Stimulated activated CD4-positive, alpha-beta T cell treated with anti-CD3 and anti-CD28 coated beads, Interleukin-15, amount 100 ng/mL, for 24 hours (primary cell): ENCODE data around the gene COL26A1.
"Not testable (repeated sequence)": the region's sequence is repeated elsewhere in the genome, so short reads cannot be mapped to it uniquely, and the experiment has no call there.

ENCODE experiments used
- DNase-seq: peaks from one replicate; pipeline ENCODE4 v3.0.0-alpha.2; 2020

Gene COL26A1

GRCh38 chr7:101604331-101604933 lies 241.8 kb downstream of the COL26A1 start:
- no peak for DNase-seq

GRCh38 chr7:101604934-101605332 lies 242.3 kb downstream of the COL26A1 start:
- DNase-seq: not testable (repeated sequence)

DNA sequence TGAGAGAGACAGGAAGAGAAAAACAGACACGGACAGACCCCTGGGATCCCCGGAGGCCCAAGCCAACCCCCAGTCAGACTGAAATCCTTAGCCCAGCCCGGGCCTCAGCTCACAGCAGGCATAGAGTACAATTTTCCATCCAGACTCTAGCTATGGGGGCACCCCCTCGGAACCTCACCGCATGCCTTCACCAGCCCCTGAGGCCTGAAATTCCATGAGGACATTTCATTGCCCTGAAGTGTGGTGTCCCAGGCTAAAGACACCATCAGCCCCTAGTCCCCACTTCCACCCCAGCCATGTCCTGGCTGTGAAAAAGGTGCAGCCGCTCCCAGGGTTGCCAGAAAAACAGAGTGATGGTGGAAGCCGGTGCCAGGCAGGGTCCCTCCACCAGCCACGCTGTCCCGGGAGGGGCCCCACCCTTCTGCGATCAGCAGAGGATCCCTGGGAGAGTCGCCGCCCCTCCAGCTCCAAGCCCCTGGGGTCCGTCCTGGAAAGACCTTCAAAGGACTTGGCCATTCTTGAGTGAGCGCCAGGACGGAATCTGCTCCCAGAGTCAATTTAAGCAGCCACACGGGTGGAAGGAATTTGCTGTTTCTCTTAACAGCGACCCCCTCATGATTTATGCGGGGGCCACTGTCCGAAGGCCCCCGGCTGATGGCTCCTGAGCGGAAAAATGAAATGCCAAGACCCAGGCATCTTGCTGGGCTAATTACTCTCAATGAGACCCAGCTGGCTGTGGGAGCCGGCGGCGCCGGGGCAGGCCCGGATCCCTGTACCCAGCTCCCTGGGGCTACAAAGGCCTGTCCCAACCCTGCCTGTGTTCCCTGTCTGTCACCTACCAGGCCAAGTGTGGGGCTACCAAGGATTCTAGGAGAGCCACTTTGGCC lies 243.2 kb downstream of the COL26A1 start:
- DNase-seq: no peak

- no peak for DNase-seq
Measured at GRCh38 chr7:101606498-101606923, 243.8 kb downstream of the COL26A1 start.
